ENCODE measurements around the gene RTP1. TPM values are rescaled to one million over a fixed set of nuclear protein-coding genes. Genes with fewer than 3 reads are reported as not detected.

Gene RTP1
- total and polyA plus RNA-seq, 2 experiments from 2014 or later, result 4.4 to 6.3 TPM

DNA sequence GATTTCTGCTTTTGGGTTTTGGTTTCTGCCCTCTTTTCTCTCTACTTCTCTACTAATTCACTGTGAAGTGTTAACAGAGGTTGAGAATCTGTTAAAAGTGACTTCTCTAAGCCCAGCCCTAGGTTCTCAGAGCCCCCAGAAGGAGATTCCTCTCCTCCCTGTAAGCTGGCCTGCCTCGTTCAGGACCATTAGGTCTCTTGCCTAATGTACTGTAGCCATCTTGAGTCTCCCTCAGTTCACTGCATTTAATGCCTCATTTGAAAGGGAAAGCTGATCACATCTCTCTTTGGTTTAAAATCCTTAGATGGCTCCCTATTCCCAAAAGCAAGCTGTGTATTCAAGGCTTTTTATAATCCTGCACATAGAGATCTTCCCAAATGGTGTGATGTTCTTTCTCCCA, 16.3 kb downstream of the RTP1 start:
- DNase-seq (ENCODE audit: low spot score), result no peak
- ATAC-seq, result no peak
- Histone ChIP-seq H3K4me1 (ENCODE audit: insufficient read depth) (peaks cover 18% of the 10 kb centered on the region), H3K4me2 (no peak overlapping the region), H3K27me3 (ENCODE audit: insufficient read depth) (no peaks in the 10 kb centered on the region), H3K4me3 (no peak overlapping the region), H3K27ac (ENCODE audit: low read depth) (no peak overlapping the region), H3K9me2 (ENCODE audit: insufficient read depth) (peaks cover 23% of the 10 kb centered on the region), H2AFZ (no peak overlapping the region), H4K20me1 (replicated peaks; ENCODE audit: insufficient read depth) (no peaks in the 10 kb centered on the region), H3F3A (replicated peaks; ENCODE audit: low read depth) (no peaks in the 10 kb centered on the region), H3K36me3 (ENCODE audit: insufficient read depth) (no peaks in the 10 kb centered on the region), H3K79me2 (replicated peaks; ENCODE audit: insufficient read depth) (no peaks in the 10 kb centered on the region)
- Mint-ChIP-seq H3K27ac (no peak overlapping the region), H3K36me3 (ENCODE audit: low read depth) (peaks cover 8% of the 10 kb centered on the region; the same call in 2 of the 3 replicates), H3K4me1 (peaks cover 16% of the 10 kb centered on the region), H3K27me3 (ENCODE audit: insufficient read depth, low read depth, poor library complexity) (peaks cover 7% of the 10 kb centered on the region), H3K4me3 (no peak overlapping the region), H3K9me3 (peaks cover 3% of the 10 kb centered on the region; the same call in 2 of the 3 replicates)
- TF ChIP-seq JUNB (IDR thresholded peaks at IDR 0.05; ENCODE audit: unreplicated experiment) (no peak), CREB1 (CRISPR knock-in tag; IDR thresholded peaks at IDR 0.05; ENCODE audit: low read depth) (no peak), POLR2AphosphoS5 (IDR thresholded peaks at IDR 0.05; ENCODE audit: low read depth) (no peak), EZH2 (IDR thresholded peaks at IDR 0.05; ENCODE audit: low read depth, unreplicated experiment) (no peak), ZNF114 (CRISPR knock-in tag; IDR thresholded peaks at IDR 0.05) (no peak), ZNF331 (CRISPR knock-in tag; IDR thresholded peaks at IDR 0.05; ENCODE audit: low read depth) (no peak)
- TF ChIP-seq, protein P1, sequence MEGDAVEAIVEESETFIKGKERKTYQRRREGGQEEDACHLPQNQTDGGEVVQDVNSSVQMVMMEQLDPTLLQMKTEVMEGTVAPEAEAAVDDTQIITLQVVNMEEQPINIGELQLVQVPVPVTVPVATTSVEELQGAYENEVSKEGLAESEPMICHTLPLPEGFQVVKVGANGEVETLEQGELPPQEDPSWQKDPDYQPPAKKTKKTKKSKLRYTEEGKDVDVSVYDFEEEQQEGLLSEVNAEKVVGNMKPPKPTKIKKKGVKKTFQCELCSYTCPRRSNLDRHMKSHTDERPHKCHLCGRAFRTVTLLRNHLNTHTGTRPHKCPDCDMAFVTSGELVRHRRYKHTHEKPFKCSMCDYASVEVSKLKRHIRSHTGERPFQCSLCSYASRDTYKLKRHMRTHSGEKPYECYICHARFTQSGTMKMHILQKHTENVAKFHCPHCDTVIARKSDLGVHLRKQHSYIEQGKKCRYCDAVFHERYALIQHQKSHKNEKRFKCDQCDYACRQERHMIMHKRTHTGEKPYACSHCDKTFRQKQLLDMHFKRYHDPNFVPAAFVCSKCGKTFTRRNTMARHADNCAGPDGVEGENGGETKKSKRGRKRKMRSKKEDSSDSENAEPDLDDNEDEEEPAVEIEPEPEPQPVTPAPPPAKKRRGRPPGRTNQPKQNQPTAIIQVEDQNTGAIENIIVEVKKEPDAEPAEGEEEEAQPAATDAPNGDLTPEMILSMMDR (conservative IDR thresholded peaks at IDR 0.05; ENCODE audit: low read depth in 2 of 2), result no peak
- TF ChIP-seq, protein P2, sequence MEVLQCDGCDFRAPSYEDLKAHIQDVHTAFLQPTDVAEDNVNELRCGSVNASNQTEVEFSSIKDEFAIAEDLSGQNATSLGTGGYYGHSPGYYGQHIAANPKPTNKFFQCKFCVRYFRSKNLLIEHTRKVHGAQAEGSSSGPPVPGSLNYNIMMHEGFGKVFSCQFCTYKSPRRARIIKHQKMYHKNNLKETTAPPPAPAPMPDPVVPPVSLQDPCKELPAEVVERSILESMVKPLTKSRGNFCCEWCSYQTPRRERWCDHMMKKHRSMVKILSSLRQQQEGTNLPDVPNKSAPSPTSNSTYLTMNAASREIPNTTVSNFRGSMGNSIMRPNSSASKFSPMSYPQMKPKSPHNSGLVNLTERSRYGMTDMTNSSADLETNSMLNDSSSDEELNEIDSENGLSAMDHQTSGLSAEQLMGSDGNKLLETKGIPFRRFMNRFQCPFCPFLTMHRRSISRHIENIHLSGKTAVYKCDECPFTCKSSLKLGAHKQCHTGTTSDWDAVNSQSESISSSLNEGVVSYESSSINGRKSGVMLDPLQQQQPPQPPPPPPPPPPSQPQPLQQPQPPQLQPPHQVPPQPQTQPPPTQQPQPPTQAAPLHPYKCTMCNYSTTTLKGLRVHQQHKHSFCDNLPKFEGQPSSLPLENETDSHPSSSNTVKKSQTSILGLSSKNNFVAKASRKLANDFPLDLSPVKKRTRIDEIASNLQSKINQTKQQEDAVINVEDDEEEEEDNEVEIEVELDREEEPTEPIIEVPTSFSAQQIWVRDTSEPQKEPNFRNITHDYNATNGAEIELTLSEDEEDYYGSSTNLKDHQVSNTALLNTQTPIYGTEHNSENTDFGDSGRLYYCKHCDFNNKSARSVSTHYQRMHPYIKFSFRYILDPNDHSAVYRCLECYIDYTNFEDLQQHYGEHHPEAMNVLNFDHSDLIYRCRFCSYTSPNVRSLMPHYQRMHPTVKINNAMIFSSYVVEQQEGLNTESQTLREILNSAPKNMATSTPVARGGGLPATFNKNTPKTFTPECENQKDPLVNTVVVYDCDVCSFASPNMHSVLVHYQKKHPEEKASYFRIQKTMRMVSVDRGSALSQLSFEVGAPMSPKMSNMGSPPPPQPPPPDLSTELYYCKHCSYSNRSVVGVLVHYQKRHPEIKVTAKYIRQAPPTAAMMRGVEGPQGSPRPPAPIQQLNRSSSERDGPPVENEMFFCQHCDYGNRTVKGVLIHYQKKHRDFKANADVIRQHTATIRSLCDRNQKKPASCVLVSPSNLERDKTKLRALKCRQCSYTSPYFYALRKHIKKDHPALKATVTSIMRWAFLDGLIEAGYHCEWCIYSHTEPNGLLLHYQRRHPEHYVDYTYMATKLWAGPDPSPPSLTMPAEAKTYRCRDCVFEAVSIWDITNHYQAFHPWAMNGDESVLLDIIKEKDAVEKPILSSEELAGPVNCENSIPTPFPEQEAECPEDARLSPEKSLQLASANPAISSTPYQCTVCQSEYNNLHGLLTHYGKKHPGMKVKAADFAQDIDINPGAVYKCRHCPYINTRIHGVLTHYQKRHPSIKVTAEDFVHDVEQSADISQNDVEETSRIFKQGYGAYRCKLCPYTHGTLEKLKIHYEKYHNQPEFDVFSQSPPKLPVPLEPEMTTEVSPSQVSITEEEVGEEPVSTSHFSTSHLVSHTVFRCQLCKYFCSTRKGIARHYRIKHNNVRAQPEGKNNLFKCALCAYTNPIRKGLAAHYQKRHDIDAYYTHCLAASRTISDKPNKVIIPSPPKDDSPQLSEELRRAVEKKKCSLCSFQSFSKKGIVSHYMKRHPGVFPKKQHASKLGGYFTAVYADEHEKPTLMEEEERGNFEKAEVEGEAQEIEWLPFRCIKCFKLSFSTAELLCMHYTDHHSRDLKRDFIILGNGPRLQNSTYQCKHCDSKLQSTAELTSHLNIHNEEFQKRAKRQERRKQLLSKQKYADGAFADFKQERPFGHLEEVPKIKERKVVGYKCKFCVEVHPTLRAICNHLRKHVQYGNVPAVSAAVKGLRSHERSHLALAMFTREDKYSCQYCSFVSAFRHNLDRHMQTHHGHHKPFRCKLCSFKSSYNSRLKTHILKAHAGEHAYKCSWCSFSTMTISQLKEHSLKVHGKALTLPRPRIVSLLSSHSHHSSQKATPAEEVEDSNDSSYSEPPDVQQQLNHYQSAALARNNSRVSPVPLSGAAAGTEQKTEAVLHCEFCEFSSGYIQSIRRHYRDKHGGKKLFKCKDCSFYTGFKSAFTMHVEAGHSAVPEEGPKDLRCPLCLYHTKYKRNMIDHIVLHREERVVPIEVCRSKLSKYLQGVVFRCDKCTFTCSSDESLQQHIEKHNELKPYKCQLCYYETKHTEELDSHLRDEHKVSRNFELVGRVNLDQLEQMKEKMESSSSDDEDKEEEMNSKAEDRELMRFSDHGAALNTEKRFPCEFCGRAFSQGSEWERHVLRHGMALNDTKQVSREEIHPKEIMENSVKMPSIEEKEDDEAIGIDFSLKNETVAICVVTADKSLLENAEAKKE (CRISPR knock-in tag; IDR thresholded peaks at IDR 0.05), result no peak
